Esophagus squamous epithelium (tissue), 4 donors: ENCODE results near the gene GBE1.

Experiments
- CTCF ChIP-seq, 6 experiments: fragments of 450-650 bp in 4 of 6; fragments of 200-600 bp in 2 of 6; sonication (generic) in 2 of 6; IDR thresholded peaks; one replicate each; pipeline ENCODE4 v1.5.1; 2016 to 2019; ENCODE audit warnings: antibody characterized with exemption in 6 of 6, mild to moderate bottlenecking in 4 of 6, moderate library complexity in 4 of 6
- POLR2A ChIP-seq, 4 donors: fragments of 450-650 bp; IDR thresholded peaks; one replicate each; pipeline ENCODE4 v1.6.1; 2017; ENCODE audit warnings: antibody characterized with exemption in 4 of 4, mild to moderate bottlenecking in 4 of 4, moderate library complexity in 3 of 4

GRCh38 chr3:81442758-81443456 is 318.5 kb downstream of the GBE1 start:
- TF ChIP-seq POLR2A (IDR thresholded peaks at IDR 0.05) (no peak), CTCF (IDR thresholded peaks at IDR 0.05) (no peak)
